IMR-90 (cell line): ENCODE data around the gene ALDH7A1. TPM values are rescaled to one million over a fixed set of nuclear protein-coding genes. Genes with fewer than 3 reads are reported as not detected.

Experiments
- ATAC-seq: fragments of 200-7000 bp; cut with Tn5 transposase; 2 replicates; pipeline ENCODE4 v1.9.1; 2020; ENCODE audit warnings: low read depth, mild to moderate bottlenecking, moderate library complexity
- BruUV-seq: library from RNA; stranded (reverse); fragments of 400-500 nt; replicated peaks from 2 replicates; lab custom pipeline; 2021; lab: Mats Ljungman, UMichigan
- CTCF ChIA-PET: fragments of 300-600 bp; formaldehyde crosslinking; extraction: SDS; loops from one replicate; lab custom pipeline; 2021; ENCODE audit warnings: antibody characterized with exemption; lab: Yijun Ruan, JAX
- POLR2A ChIA-PET: fragments of 300-600 bp; sonication (Branson Sonifier 250); formaldehyde crosslinking; loops from one replicate; lab custom pipeline; 2022; ENCODE audit warnings: antibody characterized with exemption; ENCODE audit not compliant: unreplicated experiment; lab: Charles Lee
- DNase-seq: peaks from one replicate; pipeline ENCODE4 v3.0.0; 2013
- H2AFZ ChIP-seq: replicated peaks from 2 replicates; pipeline ENCODE3; 2013; ENCODE audit warnings: low read length, mild to moderate bottlenecking; ENCODE audit not compliant: poor library complexity
- H2AK5ac ChIP-seq: 2 replicates; pipeline ENCODE4 v1.6.1; 2013; ENCODE audit warnings: low read depth, low read length, inconsistent platforms
- H2AK9ac ChIP-seq: replicated peaks from 2 replicates; pipeline ENCODE3; 2013; ENCODE audit warnings: mild to moderate bottlenecking, low read depth, low read length, moderate library complexity; ENCODE audit not compliant: poor library complexity
- H2BK120ac ChIP-seq: 2 replicates; pipeline ENCODE4 v1.6.1; 2013; ENCODE audit warnings: low read depth, low read length, inconsistent platforms
- H2BK15ac ChIP-seq: 3 replicates; pipeline ENCODE4 v1.6.1; 2013; ENCODE audit warnings: low read depth, low read length, inconsistent platforms
- H2BK20ac ChIP-seq: 2 replicates; pipeline ENCODE4 v1.6.1; 2013; ENCODE audit warnings: low read depth, mild to moderate bottlenecking, inconsistent platforms, low read length, moderate library complexity
- H2BK5ac ChIP-seq: 2 replicates; pipeline ENCODE4 v1.6.1; 2013; ENCODE audit warnings: mild to moderate bottlenecking, low read depth, low read length, inconsistent platforms; ENCODE audit not compliant: poor library complexity, severe bottlenecking
- H3K14ac ChIP-seq: replicated peaks from 2 replicates; pipeline ENCODE4 v1.6.1; 2013; ENCODE audit warnings: low read depth, low read length, inconsistent platforms
- H3K18ac ChIP-seq: 2 replicates; pipeline ENCODE4 v1.6.1; 2013; ENCODE audit warnings: low read depth, low read length, control low read depth
- H3K23ac ChIP-seq: 2 replicates; pipeline ENCODE4 v1.6.1; 2013; ENCODE audit warnings: low read depth, low read length, inconsistent platforms
- H3K27ac ChIP-seq: 2 replicates; pipeline ENCODE4 v1.5.1; 2013; ENCODE audit warnings: mild to moderate bottlenecking, control low read depth, low read length; ENCODE audit not compliant: insufficient read depth
- H3K27me3 ChIP-seq: 2 replicates; pipeline ENCODE4 v1.6.1; 2013; ENCODE audit warnings: low read length; ENCODE audit not compliant: control insufficient read depth, insufficient read depth
- H3K36me3 ChIP-seq: 2 replicates; pipeline ENCODE4 v1.6.1; 2013; ENCODE audit warnings: low read length, mixed read lengths; ENCODE audit not compliant: control insufficient read depth, insufficient read depth
- H3K4ac ChIP-seq: 2 replicates; pipeline ENCODE4 v1.6.1; 2013; ENCODE audit warnings: low read depth, low read length, inconsistent platforms
- H3K4me1 ChIP-seq: 2 replicates; pipeline ENCODE4 v1.6.1; 2013; ENCODE audit warnings: low read length, mixed read lengths; ENCODE audit not compliant: control insufficient read depth, insufficient read depth
- H3K4me2 ChIP-seq: 2 replicates; pipeline ENCODE4 v1.6.1; 2013; ENCODE audit warnings: low read depth, mild to moderate bottlenecking, control low read depth, low read length, moderate library complexity
- H3K4me3 ChIP-seq: 2 replicates; pipeline ENCODE4 v1.5.1; 2013; ENCODE audit warnings: low read depth, mild to moderate bottlenecking, control low read depth, low read length, moderate library complexity; ENCODE audit not compliant: insufficient read depth
- H3K56ac ChIP-seq: 2 replicates; pipeline ENCODE4 v1.6.1; 2013; ENCODE audit warnings: low read length, inconsistent platforms; ENCODE audit not compliant: insufficient read depth; ENCODE audit errors: extremely low read depth
- H3K79me1 ChIP-seq, 2 experiments: 2 replicates each; pipeline ENCODE4 v1.6.1; 2013; ENCODE audit warnings: low read length in 2 of 2, inconsistent platforms in 1 of 2, low read depth in 1 of 2
- H3K9ac ChIP-seq: 2 replicates; pipeline ENCODE4 v1.6.1; 2013; ENCODE audit warnings: low read depth, low read length, control low read depth
- H3K9me1 ChIP-seq: 2 replicates; pipeline ENCODE4 v1.6.1; 2013; ENCODE audit warnings: low read length, inconsistent platforms; ENCODE audit not compliant: insufficient read depth
- H3K9me3 ChIP-seq: 2 replicates; pipeline ENCODE4 v1.6.1; 2013; ENCODE audit warnings: low read length; ENCODE audit not compliant: control insufficient read depth, insufficient read depth
- H4K20me1 ChIP-seq: 2 replicates; pipeline ENCODE4 v1.6.1; 2013; ENCODE audit warnings: low read length, inconsistent platforms; ENCODE audit not compliant: insufficient read depth
- H4K5ac ChIP-seq: 2 replicates; pipeline ENCODE4 v1.6.1; 2013; ENCODE audit warnings: mild to moderate bottlenecking, low read depth, low read length, control low read depth
- H4K8ac ChIP-seq, 2 experiments: 2 replicates each; pipeline ENCODE4 v1.6.1; 2013; ENCODE audit warnings: low read depth in 2 of 2, low read length in 2 of 2, control low read depth in 1 of 2, inconsistent platforms in 1 of 2
- H4K91ac ChIP-seq: 2 replicates; pipeline ENCODE4 v1.6.1; 2013; ENCODE audit warnings: low read depth, low read length, inconsistent platforms; ENCODE audit not compliant: insufficient read depth
- BHLHE40 ChIP-seq: fragments of 150-350 bp; IDR thresholded peaks from 2 replicates; pipeline ENCODE4 v1.6.1; 2016; ENCODE audit warnings: mild to moderate bottlenecking, low read depth, low read length
- CEBPB ChIP-seq: IDR thresholded peaks from 2 replicates; pipeline ENCODE4 v1.6.1; 2012; ENCODE audit warnings: low read depth, low read length, improper control_type of control experiment
- FOS ChIP-seq: fragments of 150-350 bp; IDR thresholded peaks from 2 replicates; pipeline ENCODE4 v1.6.1; 2016; ENCODE audit warnings: low read depth, low read length
- MAZ ChIP-seq: IDR thresholded peaks from 2 replicates; pipeline ENCODE4 v1.6.1; 2012; ENCODE audit warnings: low read depth, mild to moderate bottlenecking, low read length, improper control_type of control experiment, moderate library complexity, borderline replicate concordance
- POLR2A ChIP-seq: IDR thresholded peaks from 2 replicates; pipeline ENCODE4 v1.6.1; 2012; ENCODE audit warnings: mild to moderate bottlenecking, low read depth, low read length
- RAD21 ChIP-seq: IDR thresholded peaks from 2 replicates; pipeline ENCODE4 v1.6.1; 2012; ENCODE audit warnings: low read length, improper control_type of control experiment
- RCOR1 ChIP-seq: IDR thresholded peaks from 2 replicates; pipeline ENCODE4 v1.6.1; 2012; ENCODE audit warnings: mild to moderate bottlenecking, low read length, improper control_type of control experiment; ENCODE audit not compliant: insufficient replicate concordance
- WGBS, 2 experiments: methylation state at CpG; one replicate each; pipeline versions ENCODE4 v1.1.5 to v1.1.7; 2013; ENCODE audit warnings: missing lambda C conversion rate in 2 of 2; ENCODE audit not compliant: insufficient read length in 1 of 2; ENCODE audit errors: extremely low coverage in 2 of 2; 5-methylcytosine and 5-hydroxymethylcytosine counted together
- dilution Hi-C: fragments of 300-500 bp; cut with HindIII; formaldehyde crosslinking; loops from one replicate; pipeline ENCODE4 v1.14.3; 2018; ENCODE audit warnings: low sequenced_read_pairs; ENCODE audit not compliant: unreplicated experiment
- in situ Hi-C: fragments of 300-500 bp; cut with MboI; formaldehyde crosslinking; loops from 3 replicates; pipeline ENCODE4 v1.14.3; 2019; ENCODE audit warnings: low sequenced_read_pairs, inconsistent platforms, mixed read lengths
- intact Hi-C: fragments of 100-400 bp; cut with micrococcal nuclease; formaldehyde crosslinking; loops from 2 replicates; pipeline ENCODE4 v1.10.0; 2022
- polyA plus RNA-seq, 3 experiments: library from polyadenylated mRNA; depleted of rRNA; stranded (reverse); fragments of >200 nt; gene quantifications; 2 replicates each; pipeline ENCODE4 v1.2.3, GENCODE V29; 2012; ENCODE audit warnings: low replicate concordance in 1 of 3
- total RNA-seq: library from RNA; depleted of rRNA; stranded (reverse); fragments of >200 nt; gene quantifications from 2 replicates; pipeline ENCODE4 v1.2.3, GENCODE V29; 2012

The ALDH7A1 gene
- total and polyA plus RNA-seq, 2 of the 4 experiments (the other 2 are of a cell fraction), result 40.9 to 62.2 TPM

GRCh38 chr5:126613941-126614592 is 19.0 kb upstream of the ALDH7A1 start:
- Histone ChIP-seq H3K9ac (no peak overlapping the region), H3K4me1 (no peaks in the 10 kb centered on the region), H2BK15ac (no peak overlapping the region), H2BK5ac (no peak overlapping the region), H3K18ac (no peak overlapping the region), H3K27me3 (no peaks in the 10 kb centered on the region), H3K14ac (no peak overlapping the region), H3K4me2 (no peak overlapping the region), H3K9me3 (no peaks in the 10 kb centered on the region), H4K91ac (no peak overlapping the region), H3K27ac (no peak overlapping the region), H3K4me3 (no peak overlapping the region), H4K8ac (no peak overlapping the region), H4K20me1 (peaks cover 3% of the 10 kb centered on the region; the same call in 1 of the 2 replicates), H3K56ac (no peak overlapping the region), H3K36me3 (peaks cover 27% of the 10 kb centered on the region), H2AK5ac (no peak overlapping the region), H2BK20ac (no peak overlapping the region), H2AK9ac (no peak overlapping the region), H3K79me1 (peaks cover 18 to 36% of the 10 kb centered on the region in 2 experiments; a peak in 3 of 4 replicates), H3K4ac (no peak overlapping the region), H3K23ac (no peak overlapping the region), H3K9me1 (no peaks in the 10 kb centered on the region; the same call in 1 of the 2 replicates), H4K5ac (no peak overlapping the region), H2AFZ (no peak overlapping the region), H2BK120ac (no peak overlapping the region)
- intact Hi-C loops, result no loop called here
- 100% methylated on average over 2 of the region's 7 CpGs; no CpG with 5 or more reads in 1 of the 2 experiments for WGBS, 2 experiments
- ATAC-seq (no peak), DNase-seq (no peak)
- no TSS peak for BruUV-seq
- ChIA-PET POLR2A (no interaction called here), CTCF (interaction anchor here (0.5 to 0.7 kb wide), 3 partner anchors 13 to 19 kb away, joined by 3 to 5 read pairs (median 5); partner anchors contain the start of genes ALDH7A1 and PHAX)
- in situ Hi-C loops, result no loop called here
- dilution Hi-C loops, result no loop called here
- TF ChIP-seq POLR2A (no peak), BHLHE40 (no peak), MAZ (no peak), RCOR1 (no peak), CEBPB (no peak), RAD21 (no peak), FOS (no peak)
